ENCODE data around the gene PAPPA. TPM values are rescaled to one million over a fixed set of nuclear protein-coding genes. Genes with fewer than 3 reads are reported as not detected.

PAPPA gene
- total RNA-seq, 3 donors from 2014 or later: 0.61 to 2.5 (median 1.9) TPM

GRCh38 chr9:116437411-116438370 is 284.1 kb downstream of the PAPPA start:
- intact Hi-C loops (cut with DNase I, micrococcal nuclease): no loop called here
- Histone ChIP-seq H3K4me3 (no peak overlapping the region), H3K36me3 (ENCODE audit: low read depth) (no peaks in the 10 kb centered on the region), H3K9me3 (no peaks in the 10 kb centered on the region), H3K4me1 (ENCODE audit: low read depth) (no peaks in the 10 kb centered on the region)
- no peak for TF ChIP-seq CTCF (IDR thresholded peaks at IDR 0.05)
- DNase-seq (no peak), ATAC-seq (no peak)

- DNase-seq (no peak), ATAC-seq (no peak)
- intact Hi-C loops (cut with DNase I, micrococcal nuclease): no loop called here
These were observed 288.9 kb downstream of the PAPPA start for GRCh38 chr9:116442528-116442927.

GRCh38 chr9:116447934-116448333 is 294.3 kb downstream of the PAPPA start:
- intact Hi-C loops (cut with DNase I, micrococcal nuclease): no loop called here
- no peaks in the 10 kb centered on the region for H3K9me3 ChIP-seq
- TF ChIP-seq CTCF (IDR thresholded peaks at IDR 0.05): no peak

More at GRCh38 chr9:116442528-116442927, 288.9 kb downstream of the PAPPA start:
- TF ChIP-seq CTCF (IDR thresholded peaks at IDR 0.05): no peak
- H3K9me3 ChIP-seq: no peaks in the 10 kb centered on the region
- H3K4me1 ChIP-seq (ENCODE audit: low read depth): no peaks in the 10 kb centered on the region
- H3K36me3 ChIP-seq (ENCODE audit: low read depth): no peaks in the 10 kb centered on the region
- H3K4me3 ChIP-seq: no peak overlapping the region

GRCh38 chr9:116448431-116448830 is 294.8 kb downstream of the PAPPA start:
- ATAC-seq: no peak
- no peak for TF ChIP-seq CTCF (IDR thresholded peaks at IDR 0.05)

More at GRCh38 chr9:116447934-116448333, 294.3 kb downstream of the PAPPA start:
- Histone ChIP-seq H3K36me3 (ENCODE audit: low read depth) (no peaks in the 10 kb centered on the region), H3K4me1 (ENCODE audit: low read depth) (no peaks in the 10 kb centered on the region), H3K4me3 (no peak overlapping the region)
- DNase-seq (no peak), ATAC-seq (no peak)

GRCh38 chr9:116449949-116450348 is 296.4 kb downstream of the PAPPA start:
- Histone ChIP-seq H3K36me3 (ENCODE audit: low read depth) (no peaks in the 10 kb centered on the region), H3K4me1 (ENCODE audit: low read depth) (no peaks in the 10 kb centered on the region), H3K9me3 (no peaks in the 10 kb centered on the region), H3K4me3 (no peak overlapping the region)
- TF ChIP-seq CTCF (IDR thresholded peaks at IDR 0.05): no peak
- intact Hi-C loops (cut with DNase I, micrococcal nuclease): no loop called here
- ATAC-seq (no peak), DNase-seq (no peak)

More at GRCh38 chr9:116448431-116448830, 294.8 kb downstream of the PAPPA start:
- Histone ChIP-seq H3K4me1 (ENCODE audit: low read depth) (no peaks in the 10 kb centered on the region), H3K36me3 (ENCODE audit: low read depth) (no peaks in the 10 kb centered on the region), H3K9me3 (no peaks in the 10 kb centered on the region), H3K4me3 (no peak overlapping the region)
- DNase-seq: no peak
- intact Hi-C loops (cut with DNase I, micrococcal nuclease): no loop called here
